WTC11 (cell line): ENCODE measurements around the gene TMEM229B.

Experiments
- ATF2 ChIP-seq: sonication (generic); formaldehyde crosslinking; IDR thresholded peaks from 2 replicates; pipeline ENCODE4 v1.8.1; 2022; ENCODE audit warnings: low read depth, missing genetic modification reagents, borderline replicate concordance
- ATF6 ChIP-seq: sonication (generic); formaldehyde crosslinking; IDR thresholded peaks from 2 replicates; pipeline ENCODE4 v1.8.1; 2023; ENCODE audit warnings: mild to moderate bottlenecking, missing genetic modification reagents
- CTCF ChIP-seq: fragments of 200-600 bp; IDR thresholded peaks from 2 replicates; pipeline ENCODE4 v1.8.0; 2022; ENCODE audit warnings: antibody characterized with exemption
- FOXJ3 ChIP-seq: sonication (generic); formaldehyde crosslinking; IDR thresholded peaks from 2 replicates; pipeline ENCODE4 v1.9.0; 2021; ENCODE audit warnings: missing genetic modification reagents, mild to moderate bottlenecking, borderline replicate concordance
- NFE2L1 ChIP-seq: sonication (generic); formaldehyde crosslinking; IDR thresholded peaks from 2 replicates; pipeline ENCODE4 v1.8.1; 2023; ENCODE audit warnings: missing genetic modification reagents
- USF2 ChIP-seq: sonication (generic); formaldehyde crosslinking; IDR thresholded peaks from 2 replicates; pipeline ENCODE4 v1.8.1; 2023; ENCODE audit warnings: mild to moderate bottlenecking, missing genetic modification reagents, moderate library complexity

- TF ChIP-seq CTCF (no peak), ATF6 (CRISPR knock-in tag) (no peak), NFE2L1 (CRISPR knock-in tag) (no peak), ATF2 (CRISPR knock-in tag) (no peak), USF2 (CRISPR knock-in tag) (no peak), FOXJ3 (CRISPR knock-in tag) (no peak)
These were observed 65.1 kb downstream of the TMEM229B start for GRCh38 chr14:67423424-67423823.
